Mesothelial cell of epicardium (in vitro differentiated cells): ENCODE measurements around the gene RIN2. TPM values are rescaled to one million over a fixed set of nuclear protein-coding genes. Genes with fewer than 3 reads are reported as not detected.

Source experiments
- DNase-seq, 2 experiments: peaks; one replicate each; pipeline ENCODE4 v3.0.0; 2021; ENCODE audit warnings: low spot score in 2 of 2; ENCODE audit not compliant: unreplicated experiment in 2 of 2
- H3K27ac Mint-ChIP-seq: 2 replicates; pipeline ENCODE4 v1.8.0; 2021; ENCODE audit warnings: mixed read lengths
- H3K27me3 Mint-ChIP-seq: 2 replicates; pipeline ENCODE4 v1.8.0; 2021; ENCODE audit warnings: low read depth, mixed read lengths
- H3K36me3 Mint-ChIP-seq: 2 replicates; pipeline ENCODE4 v1.8.0; 2021; ENCODE audit warnings: mixed read lengths
- H3K4me1 Mint-ChIP-seq: 2 replicates; pipeline ENCODE4 v1.8.0; 2021; ENCODE audit warnings: mixed read lengths
- H3K4me3 Mint-ChIP-seq: 2 replicates; pipeline ENCODE4 v1.8.0; 2021; ENCODE audit warnings: mild to moderate bottlenecking, moderate library complexity, mixed read lengths
- H3K9me3 Mint-ChIP-seq: 2 replicates; pipeline ENCODE4 v1.8.0; 2021; ENCODE audit warnings: mixed read lengths
- total RNA-seq: library from RNA; stranded (reverse); gene quantifications from 3 replicates; pipeline ENCODE4 v1.2.1, GENCODE V29; 2021
- TF ChIP-seq, protein P1 (sequence below): fragments of 200-600 bp; sonication (generic); IDR thresholded peaks from one replicate; pipeline ENCODE4 v1.5.0; 2021; ENCODE audit warnings: antibody characterized with exemption; ENCODE audit not compliant: unreplicated experiment

Gene RIN2
- total RNA-seq, 1 donor from 2014 or later = 59.4 TPM

GRCh38 chr20:19739351-19739750, 18.7 kb upstream of the RIN2 start:
- Mint-ChIP-seq H3K36me3 (no peaks in the 10 kb centered on the region), H3K9me3 (no peaks in the 10 kb centered on the region)

GRCh38 chr20:19740512-19740911, 17.5 kb upstream of the RIN2 start:
- TF ChIP-seq, protein P1, sequence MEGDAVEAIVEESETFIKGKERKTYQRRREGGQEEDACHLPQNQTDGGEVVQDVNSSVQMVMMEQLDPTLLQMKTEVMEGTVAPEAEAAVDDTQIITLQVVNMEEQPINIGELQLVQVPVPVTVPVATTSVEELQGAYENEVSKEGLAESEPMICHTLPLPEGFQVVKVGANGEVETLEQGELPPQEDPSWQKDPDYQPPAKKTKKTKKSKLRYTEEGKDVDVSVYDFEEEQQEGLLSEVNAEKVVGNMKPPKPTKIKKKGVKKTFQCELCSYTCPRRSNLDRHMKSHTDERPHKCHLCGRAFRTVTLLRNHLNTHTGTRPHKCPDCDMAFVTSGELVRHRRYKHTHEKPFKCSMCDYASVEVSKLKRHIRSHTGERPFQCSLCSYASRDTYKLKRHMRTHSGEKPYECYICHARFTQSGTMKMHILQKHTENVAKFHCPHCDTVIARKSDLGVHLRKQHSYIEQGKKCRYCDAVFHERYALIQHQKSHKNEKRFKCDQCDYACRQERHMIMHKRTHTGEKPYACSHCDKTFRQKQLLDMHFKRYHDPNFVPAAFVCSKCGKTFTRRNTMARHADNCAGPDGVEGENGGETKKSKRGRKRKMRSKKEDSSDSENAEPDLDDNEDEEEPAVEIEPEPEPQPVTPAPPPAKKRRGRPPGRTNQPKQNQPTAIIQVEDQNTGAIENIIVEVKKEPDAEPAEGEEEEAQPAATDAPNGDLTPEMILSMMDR = no peak
- Mint-ChIP-seq H3K9me3 (peaks cover 8% of the 10 kb centered on the region), H3K27me3 (no peaks in the 10 kb centered on the region), H3K4me3 (no peak overlapping the region), H3K36me3 (no peaks in the 10 kb centered on the region), H3K4me1 (peaks cover 23% of the 10 kb centered on the region), H3K27ac (no peak overlapping the region)
- DNase-seq = no peak

More at GRCh38 chr20:19739351-19739750, 18.7 kb upstream of the RIN2 start:
- Mint-ChIP-seq H3K27ac (no peak overlapping the region), H3K4me3 (no peak overlapping the region), H3K4me1 (peaks cover 31% of the 10 kb centered on the region), H3K27me3 (no peaks in the 10 kb centered on the region)
- DNase-seq = no peak
- TF ChIP-seq, protein P1 = no peak

DNA sequence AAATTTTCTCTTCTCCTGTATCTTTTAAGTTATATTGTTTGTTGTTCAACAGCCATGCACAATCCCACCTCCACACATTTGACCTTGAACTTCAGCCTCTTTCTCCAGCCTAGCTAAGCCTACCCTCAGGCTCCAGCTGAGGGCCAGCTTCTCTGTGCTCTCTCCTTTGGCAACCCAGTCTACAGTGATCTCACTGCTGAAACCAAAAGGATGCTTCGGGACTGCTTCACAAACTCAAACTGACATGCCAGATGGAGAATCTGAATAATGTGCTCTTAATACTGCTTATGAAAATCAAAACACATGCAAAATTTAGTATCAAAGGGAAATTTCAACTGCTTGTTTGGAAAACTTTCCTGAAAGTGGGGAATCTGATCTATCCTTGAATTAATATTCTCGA, 16.1 kb upstream of the RIN2 start:
- Mint-ChIP-seq H3K9me3 (peaks cover 14% of the 10 kb centered on the region), H3K36me3 (no peaks in the 10 kb centered on the region), H3K4me1 (peaks cover 16% of the 10 kb centered on the region), H3K27me3 (no peaks in the 10 kb centered on the region), H3K27ac (no peak overlapping the region), H3K4me3 (no peak overlapping the region)
- DNase-seq = no peak
- TF ChIP-seq, protein P1 = no peak

GRCh38 chr20:19742974-19743639, 15.0 kb upstream of the RIN2 start:
- no peak for DNase-seq
- Mint-ChIP-seq H3K4me1 (peaks cover 6% of the 10 kb centered on the region), H3K9me3 (peaks cover 14% of the 10 kb centered on the region), H3K27me3 (no peaks in the 10 kb centered on the region), H3K27ac (no peak overlapping the region), H3K36me3 (no peaks in the 10 kb centered on the region), H3K4me3 (no peak overlapping the region)
- TF ChIP-seq, protein P1 = no peak

DNA sequence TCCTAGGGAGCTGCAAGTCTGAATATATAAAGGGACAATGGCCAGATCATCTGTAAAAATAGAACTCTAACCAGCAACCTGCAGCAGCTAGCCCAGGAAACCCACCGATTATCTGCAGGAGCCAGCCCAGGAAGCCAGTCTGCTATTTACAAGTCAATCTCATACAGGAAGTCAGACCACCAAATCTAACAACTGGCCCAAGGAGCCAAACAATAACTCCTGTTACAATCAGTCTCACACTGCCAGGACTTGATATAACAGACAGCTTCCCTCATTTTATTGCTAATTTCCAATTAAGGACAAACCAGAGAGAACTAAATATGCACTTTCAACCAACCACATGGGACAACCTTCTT, 14.4 kb upstream of the RIN2 start:
- H3K27me3 Mint-ChIP-seq = no peaks in the 10 kb centered on the region
- TF ChIP-seq, protein P1 = no peak
- no peak for DNase-seq
- no peak overlapping the region for H3K27ac Mint-ChIP-seq
- peaks cover 6% of the 10 kb centered on the region for H3K4me1 Mint-ChIP-seq
- H3K9me3 Mint-ChIP-seq = peaks cover 14% of the 10 kb centered on the region
- no peaks in the 10 kb centered on the region for H3K36me3 Mint-ChIP-seq
- H3K4me3 Mint-ChIP-seq = no peak overlapping the region
